Hepatocyte (in vitro differentiated cells): Measurements from ENCODE around the gene ZBTB44.

Experiments
- EZH2 ChIP-seq: fragments of 200-600 bp; sonication (generic); IDR thresholded peaks from 2 replicates; pipeline ENCODE4 v1.6.1; 2016; ENCODE audit warnings: antibody characterized with exemption, mild to moderate bottlenecking, borderline replicate concordance
- TF ChIP-seq, protein P1 (sequence below): fragments of 200-600 bp; sonication (generic); IDR thresholded peaks from 2 replicates; pipeline ENCODE4 v1.5.1; 2016; ENCODE audit warnings: antibody characterized with exemption, mild to moderate bottlenecking; ENCODE audit not compliant: poor library complexity

- TF ChIP-seq, protein P1, sequence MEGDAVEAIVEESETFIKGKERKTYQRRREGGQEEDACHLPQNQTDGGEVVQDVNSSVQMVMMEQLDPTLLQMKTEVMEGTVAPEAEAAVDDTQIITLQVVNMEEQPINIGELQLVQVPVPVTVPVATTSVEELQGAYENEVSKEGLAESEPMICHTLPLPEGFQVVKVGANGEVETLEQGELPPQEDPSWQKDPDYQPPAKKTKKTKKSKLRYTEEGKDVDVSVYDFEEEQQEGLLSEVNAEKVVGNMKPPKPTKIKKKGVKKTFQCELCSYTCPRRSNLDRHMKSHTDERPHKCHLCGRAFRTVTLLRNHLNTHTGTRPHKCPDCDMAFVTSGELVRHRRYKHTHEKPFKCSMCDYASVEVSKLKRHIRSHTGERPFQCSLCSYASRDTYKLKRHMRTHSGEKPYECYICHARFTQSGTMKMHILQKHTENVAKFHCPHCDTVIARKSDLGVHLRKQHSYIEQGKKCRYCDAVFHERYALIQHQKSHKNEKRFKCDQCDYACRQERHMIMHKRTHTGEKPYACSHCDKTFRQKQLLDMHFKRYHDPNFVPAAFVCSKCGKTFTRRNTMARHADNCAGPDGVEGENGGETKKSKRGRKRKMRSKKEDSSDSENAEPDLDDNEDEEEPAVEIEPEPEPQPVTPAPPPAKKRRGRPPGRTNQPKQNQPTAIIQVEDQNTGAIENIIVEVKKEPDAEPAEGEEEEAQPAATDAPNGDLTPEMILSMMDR = peak; percentile 99
- no peak for TF ChIP-seq EZH2
Observed at GRCh38 chr11:130213143-130213978, 101.4 kb downstream of the ZBTB44 start.
